K562 (cell line): Measurements from ENCODE around the gene CEACAM7. TPM values are rescaled to one million over a fixed set of nuclear protein-coding genes. Genes with fewer than 3 reads are reported as not detected.

Experiments
- ATAC-seq: fragments of 200-7000 bp; cut with Tn5 transposase; 3 replicates; pipeline ENCODE4 v1.9.1; 2020; ENCODE audit warnings: moderate library complexity
- BruUV-seq: library from RNA; stranded (reverse); fragments of 400-500 nt; replicated peaks from 2 replicates; lab custom pipeline; 2021; lab: Mats Ljungman, UMichigan
- CTCF ChIA-PET: fragments of 300-600 bp; formaldehyde crosslinking; extraction: SDS; loops from one replicate; lab custom pipeline; 2021; ENCODE audit warnings: low intra/inter-chr PET ratio; lab: Yijun Ruan, JAX
- POLR2A ChIA-PET: fragments of 300-600, 350-650 bp; sonication (Branson Sonifier 250); formaldehyde crosslinking; extraction: SDS; loops from one replicate; lab custom pipeline; 2021; ENCODE audit warnings: antibody characterized with exemption, inconsistent platforms; lab: Yijun Ruan, JAX
- DNase-seq, 4 experiments: peaks; one replicate each; pipeline versions ENCODE4 v3.0.0 to v3.0.0-alpha.2; 2011 to 2018; ENCODE audit warnings: low spot score in 3 of 4, mixed read lengths in 3 of 4; ENCODE audit errors: extremely low read depth in 1 of 4
- FAIRE-seq: peaks from 2 replicates; lab custom pipeline; 2011; peaks lifted over from hg19 to GRCh38; lab: Jason Lieb, UNC
- H2AFZ ChIP-seq: 2 replicates; pipeline ENCODE4 v1.6.0; 2011; ENCODE audit warnings: low read depth, low read length, control low read depth, inconsistent platforms
- H3K27ac ChIP-seq: fragments of 200-600 bp; 3 replicates; pipeline ENCODE4 v1.8.0; 2011; ENCODE audit warnings: low read depth, mild to moderate bottlenecking, control low read depth, inconsistent platforms, low read length, moderate library complexity, mixed read lengths; ENCODE audit errors: extremely low read depth
- H3K27me3 ChIP-seq, 2 experiments: fragments of 300-600 bp in 1 of 2; 2 replicates in 1 of 2; 3 replicates in 1 of 2; pipeline versions ENCODE4 v1.6.0 to v1.8.0; 2011; ENCODE audit warnings: inconsistent platforms in 2 of 2, low read length in 2 of 2, mild to moderate bottlenecking in 1 of 2, mixed read lengths in 1 of 2, moderate library complexity in 1 of 2; ENCODE audit not compliant: control insufficient read depth in 2 of 2, insufficient read depth in 2 of 2
- H3K36me3 ChIP-seq: fragments of 300-600 bp; 3 replicates; pipeline ENCODE4 v1.8.0; 2011; ENCODE audit warnings: mild to moderate bottlenecking, low read length, inconsistent platforms; ENCODE audit not compliant: control insufficient read depth, insufficient read depth
- H3K4me1 ChIP-seq, 2 experiments: fragments of 200-600 bp in 1 of 2; replicated peaks in 1 of 2; 2 replicates in 1 of 2; 3 replicates in 1 of 2; pipeline versions ENCODE4 v1.5.1 to v1.8.0; 2011; ENCODE audit warnings: inconsistent platforms in 2 of 2, low read length in 2 of 2, mild to moderate bottlenecking in 1 of 2, mixed read lengths in 1 of 2, moderate library complexity in 1 of 2; ENCODE audit not compliant: control insufficient read depth in 2 of 2, insufficient read depth in 2 of 2
- H3K4me2 ChIP-seq: 2 replicates; pipeline ENCODE4 v1.6.1; 2011; ENCODE audit warnings: low read length, control low read depth, inconsistent platforms, mixed read lengths; ENCODE audit not compliant: insufficient read depth
- H3K4me3 ChIP-seq: fragments of 200-600 bp; sonication (generic), shearing (Covaris generic); 2 replicates; pipeline ENCODE4 v1.5.1; 2016; ENCODE audit warnings: control low read depth, inconsistent platforms
- H3K79me2 ChIP-seq: fragments of 200-600 bp; 3 replicates; pipeline ENCODE4 v1.8.0; 2011; ENCODE audit warnings: low read length, inconsistent platforms; ENCODE audit not compliant: control insufficient read depth, insufficient read depth
- H3K9ac ChIP-seq, 2 experiments: 2 replicates each; pipeline versions ENCODE4 v1.6.0 to v1.6.1; 2011; ENCODE audit warnings: low read depth in 2 of 2, low read length in 2 of 2, control low read depth in 1 of 2, inconsistent platforms in 1 of 2, mild to moderate bottlenecking in 1 of 2, mixed read lengths in 1 of 2; ENCODE audit not compliant: insufficient read depth in 1 of 2
- H3K9me1 ChIP-seq: one replicate; pipeline ENCODE4 v1.6.0; 2011; ENCODE audit warnings: inconsistent platforms, mild to moderate bottlenecking, low read length, moderate library complexity; ENCODE audit not compliant: control insufficient read depth, insufficient read depth
- H3K9me3 ChIP-seq: replicated peaks from 2 replicates; pipeline ENCODE4 v1.5.1; 2011; ENCODE audit warnings: low read depth, low read length, inconsistent platforms; ENCODE audit not compliant: control insufficient read depth, insufficient read depth
- H4K20me1 ChIP-seq: replicated peaks from 2 replicates; pipeline ENCODE4 v1.6.1; 2011; ENCODE audit warnings: low read length, inconsistent platforms, mixed read lengths; ENCODE audit not compliant: control insufficient read depth, insufficient read depth
- CBX5 ChIP-seq: IDR thresholded peaks from 2 replicates; pipeline ENCODE4 v1.6.1; 2014; ENCODE audit warnings: low read depth, borderline replicate concordance
- CEBPB ChIP-seq: fragments of 450-650 bp; IDR thresholded peaks from 2 replicates; pipeline ENCODE4 v1.6.1; 2016; ENCODE audit warnings: missing genetic modification characterization, missing compliant biosample characterization
- ETV1 ChIP-seq: fragments of 450-650 bp; conservative IDR thresholded peaks from 2 replicates; pipeline ENCODE4 v1.6.1; 2016; ENCODE audit warnings: missing genetic modification characterization, control low read depth, low read depth, missing compliant biosample characterization
- ILK ChIP-seq: fragments of 450-650 bp; IDR thresholded peaks from 2 replicates; pipeline ENCODE4 v1.6.1; 2016; ENCODE audit warnings: missing genetic modification characterization, low read depth, mild to moderate bottlenecking, missing compliant biosample characterization, moderate library complexity, borderline replicate concordance
- LARP7 ChIP-seq: fragments of 450-650 bp; IDR thresholded peaks from 2 replicates; pipeline ENCODE4 v1.6.1; 2016
- NR2C1 ChIP-seq, 2 experiments: fragments of 450-650 bp; IDR thresholded peaks; 2 replicates each; pipeline ENCODE4 v1.6.1; 2017; ENCODE audit warnings: mild to moderate bottlenecking in 2 of 2, antibody characterized with exemption in 1 of 2, inconsistent platforms in 1 of 2, missing compliant biosample characterization in 1 of 2, missing genetic modification characterization in 1 of 2
- PCBP1 ChIP-seq: fragments of 200-400 bp; formaldehyde crosslinking; IDR thresholded peaks from 2 replicates; pipeline ENCODE4 v1.6.1; 2018; ENCODE audit warnings: mild to moderate bottlenecking, low read depth, low read length; ENCODE audit not compliant: poor library complexity, severe bottlenecking
- RUNX1 ChIP-seq: sonication (generic); IDR thresholded peaks from 2 replicates; pipeline ENCODE4 v1.6.1; 2016; ENCODE audit warnings: antibody characterized with exemption, low read depth
- TCF3 ChIP-seq: sonication (generic); formaldehyde crosslinking; IDR thresholded peaks from 2 replicates; pipeline ENCODE4 v1.4.0; 2020; ENCODE audit warnings: mild to moderate bottlenecking, missing genetic modification reagents
- TCFL5 ChIP-seq: fragments of 250-450 bp; sonication (Bioruptor Pico); conservative IDR thresholded peaks from 2 replicates; pipeline ENCODE4 v1.6.1; 2021; ENCODE audit warnings: mild to moderate bottlenecking, moderate library complexity, matching md5 sums
- ZKSCAN1 ChIP-seq: fragments of 150-350 bp; IDR thresholded peaks from 2 replicates; pipeline ENCODE4 v1.6.1; 2016; ENCODE audit warnings: low read depth, low read length
- ZNF232 ChIP-seq: sonication (generic); formaldehyde crosslinking; IDR thresholded peaks from 2 replicates; pipeline ENCODE4 v1.8.0; 2022; ENCODE audit warnings: mild to moderate bottlenecking, missing genetic modification reagents
- ZNF668 ChIP-seq: fragments of 250-450 bp; sonication (Bioruptor Pico); IDR thresholded peaks from 2 replicates; pipeline ENCODE4 v1.8.0; 2022; ENCODE audit warnings: mild to moderate bottlenecking, inconsistent platforms
- WGBS: fragments of 100-300 bp; shearing (Covaris generic); methylation state at CpG from one replicate; pipeline ENCODE4 v1.1.6; 2016; ENCODE audit warnings: low coverage, mixed read lengths; ENCODE audit not compliant: insufficient coverage; ENCODE audit errors: missing lambda C conversion rate; 5-methylcytosine and 5-hydroxymethylcytosine counted together
- in situ Hi-C: fragments of 300-500 bp; cut with MboI; formaldehyde crosslinking; loops from 4 replicates; pipeline ENCODE4 v1.15.0; 2018; ENCODE audit warnings: inconsistent platforms, mixed read lengths
- intact Hi-C: fragments of 100-400 bp; cut with micrococcal nuclease; formaldehyde crosslinking; loops from 2 replicates; pipeline ENCODE4 v1.14.2; 2022
- polyA plus RNA-seq, 8 experiments: library from polyadenylated mRNA; depleted of rRNA in 4 of 8; stranded (reverse) in 5 of 8; unstranded in 3 of 8; fragments of >200 nt; fragmentation: Nextera tagmentation in 2 of 8; fragmentation: Illumina TruSeq in 1 of 8; extraction: Ambion mirVana in 2 of 8; extraction: Trizol in 1 of 8; gene quantifications; 2 replicates each; pipeline versions ENCODE4 v1.2.1 to v1.2.3, GENCODE V29; 2011 to 2014; ENCODE audit warnings: inconsistent platforms in 1 of 8, missing spikeins in 1 of 8
- total RNA-seq, 7 experiments: library from RNA; depleted of rRNA in 6 of 7; stranded (reverse); fragments of >200 nt in 6 of 7; fragmentation: Illumina TruSeq in 2 of 7; extraction: Trizol in 2 of 7; gene quantifications; 2 replicates each; pipeline versions ENCODE4 v1.2.1 to v1.2.3, GENCODE V29; 2011 to 2021; ENCODE audit warnings: low replicate concordance in 1 of 7
- TF ChIP-seq, protein P1 (sequence below): fragments of 450-650 bp; IDR thresholded peaks from 2 replicates; pipeline ENCODE4 v1.6.1; 2014; ENCODE audit warnings: low read depth, mild to moderate bottlenecking, moderate library complexity, borderline replicate concordance
- TF ChIP-seq, protein P2 (sequence below): fragments of 450-650 bp; IDR thresholded peaks from 2 replicates; pipeline ENCODE4 v1.6.1; 2017; ENCODE audit warnings: antibody characterized with exemption
- TF ChIP-seq, protein P3 (sequence below), 2 experiments: fragments of 450-650 bp in 1 of 2; sonication (generic) in 1 of 2; formaldehyde crosslinking; conservative IDR thresholded peaks; 2 replicates each; pipeline versions ENCODE4 v1.4.0 to v1.8.1; 2020 to 2022; ENCODE audit warnings: mild to moderate bottlenecking in 1 of 2, missing genetic modification reagents in 1 of 2

CEACAM7 gene
- total and polyA plus RNA-seq, 9 of the 15 experiments (the other 6 are each of a cell fraction or from before 2014, with no cell fraction given): not detected

DNA sequence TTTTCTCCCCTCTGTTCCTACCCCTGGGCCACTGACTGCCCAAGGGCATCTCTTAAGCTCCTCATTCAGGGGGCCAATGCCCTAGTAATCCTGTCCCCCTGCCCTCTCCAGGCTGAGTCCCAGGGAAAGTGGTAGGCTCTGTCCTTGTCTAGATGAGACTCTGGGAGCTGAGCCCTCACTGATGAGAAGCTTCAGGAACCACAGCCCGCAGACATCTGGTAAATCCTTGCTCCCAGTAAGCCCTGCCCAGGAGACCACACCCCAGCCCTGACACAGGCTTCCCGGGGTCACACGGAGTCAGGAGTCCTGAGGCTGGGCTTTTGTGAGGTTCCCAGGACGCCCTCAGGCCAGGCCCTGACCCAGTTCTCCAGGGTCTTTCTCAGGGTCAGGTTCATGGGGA is 63.1 kb downstream of the CEACAM7 start (continued):
- TF ChIP-seq, protein P1, sequence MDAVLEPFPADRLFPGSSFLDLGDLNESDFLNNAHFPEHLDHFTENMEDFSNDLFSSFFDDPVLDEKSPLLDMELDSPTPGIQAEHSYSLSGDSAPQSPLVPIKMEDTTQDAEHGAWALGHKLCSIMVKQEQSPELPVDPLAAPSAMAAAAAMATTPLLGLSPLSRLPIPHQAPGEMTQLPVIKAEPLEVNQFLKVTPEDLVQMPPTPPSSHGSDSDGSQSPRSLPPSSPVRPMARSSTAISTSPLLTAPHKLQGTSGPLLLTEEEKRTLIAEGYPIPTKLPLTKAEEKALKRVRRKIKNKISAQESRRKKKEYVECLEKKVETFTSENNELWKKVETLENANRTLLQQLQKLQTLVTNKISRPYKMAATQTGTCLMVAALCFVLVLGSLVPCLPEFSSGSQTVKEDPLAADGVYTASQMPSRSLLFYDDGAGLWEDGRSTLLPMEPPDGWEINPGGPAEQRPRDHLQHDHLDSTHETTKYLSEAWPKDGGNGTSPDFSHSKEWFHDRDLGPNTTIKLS: no peak

DNA sequence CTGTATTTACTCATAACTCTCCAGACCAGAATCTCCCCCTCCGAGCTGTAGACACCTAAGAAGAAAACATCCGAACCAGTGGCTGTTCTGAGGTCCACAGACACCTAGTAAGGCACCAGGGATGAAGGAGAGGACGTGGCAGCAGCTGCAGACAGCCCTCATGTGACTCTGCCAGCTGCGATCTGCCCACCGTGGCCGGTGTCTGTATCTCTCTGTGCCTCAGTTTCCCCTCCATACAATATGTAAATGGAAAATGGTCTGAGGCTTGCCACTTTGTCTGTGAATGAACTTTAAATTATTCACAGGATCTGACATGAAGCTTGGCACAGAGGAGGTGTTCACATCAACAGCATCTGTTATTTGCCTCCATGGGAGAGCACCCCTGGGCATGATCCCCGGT is 63.6 kb downstream of the CEACAM7 start:
- TF ChIP-seq TCF3 (no peak), ETV1 (tag) (no peak), CBX5 (no peak), ZNF232 (CRISPR knock-in tag) (no peak), CEBPB (tag) (no peak), PCBP1 (no peak), NR2C1 (IDR thresholded peaks at IDR 0.05) (no peak), NR2C1 (tag; IDR thresholded peaks at IDR 0.05) (no peak), TCFL5 (CRISPR knock-in tag) (no peak), ZKSCAN1 (no peak), ILK (tag) (no peak), LARP7 (no peak), RUNX1 (no peak), ZNF668 (CRISPR knock-in tag) (no peak)
- TF ChIP-seq, protein P2, sequence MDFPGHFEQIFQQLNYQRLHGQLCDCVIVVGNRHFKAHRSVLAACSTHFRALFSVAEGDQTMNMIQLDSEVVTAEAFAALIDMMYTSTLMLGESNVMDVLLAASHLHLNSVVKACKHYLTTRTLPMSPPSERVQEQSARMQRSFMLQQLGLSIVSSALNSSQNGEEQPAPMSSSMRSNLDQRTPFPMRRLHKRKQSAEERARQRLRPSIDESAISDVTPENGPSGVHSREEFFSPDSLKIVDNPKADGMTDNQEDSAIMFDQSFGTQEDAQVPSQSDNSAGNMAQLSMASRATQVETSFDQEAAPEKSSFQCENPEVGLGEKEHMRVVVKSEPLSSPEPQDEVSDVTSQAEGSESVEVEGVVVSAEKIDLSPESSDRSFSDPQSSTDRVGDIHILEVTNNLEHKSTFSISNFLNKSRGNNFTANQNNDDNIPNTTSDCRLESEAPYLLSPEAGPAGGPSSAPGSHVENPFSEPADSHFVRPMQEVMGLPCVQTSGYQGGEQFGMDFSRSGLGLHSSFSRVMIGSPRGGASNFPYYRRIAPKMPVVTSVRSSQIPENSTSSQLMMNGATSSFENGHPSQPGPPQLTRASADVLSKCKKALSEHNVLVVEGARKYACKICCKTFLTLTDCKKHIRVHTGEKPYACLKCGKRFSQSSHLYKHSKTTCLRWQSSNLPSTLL: no peak
- TF ChIP-seq, protein P3, sequence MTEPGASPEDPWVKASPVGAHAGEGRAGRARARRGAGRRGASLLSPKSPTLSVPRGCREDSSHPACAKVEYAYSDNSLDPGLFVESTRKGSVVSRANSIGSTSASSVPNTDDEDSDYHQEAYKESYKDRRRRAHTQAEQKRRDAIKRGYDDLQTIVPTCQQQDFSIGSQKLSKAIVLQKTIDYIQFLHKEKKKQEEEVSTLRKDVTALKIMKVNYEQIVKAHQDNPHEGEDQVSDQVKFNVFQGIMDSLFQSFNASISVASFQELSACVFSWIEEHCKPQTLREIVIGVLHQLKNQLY (CRISPR knock-in tag; conservative IDR thresholded peaks at IDR 0.05): no peak
- Histone ChIP-seq H3K9me1 (no peaks in the 10 kb centered on the region), H3K4me3 (no peak overlapping the region), H3K4me2 (no peak overlapping the region), H3K36me3 (no peaks in the 10 kb centered on the region), H3K9ac (no peak overlapping the region), H3K27ac (no peak overlapping the region), H3K4me1 (no peaks in the 10 kb centered on the region), H3K79me2 (no peaks in the 10 kb centered on the region), H3K27me3 (peaks cover 0 to 5% of the 10 kb centered on the region in 2 experiments; a peak in 1 of 5 replicates), H2AFZ (no peak overlapping the region), H3K9me3 (no peaks in the 10 kb centered on the region), H4K20me1 (no peaks in the 10 kb centered on the region)
- in situ Hi-C loops: no loop called here
- ATAC-seq (no peak), DNase-seq (no peak), FAIRE-seq (no peak)
- intact Hi-C loops: no loop called here
- ChIA-PET CTCF (no interaction called here), POLR2A (no interaction called here)
- 0% methylated on average over 7 of the region's 7 CpGs for WGBS
- BruUV-seq: no TSS peak
